Measurements from ENCODE around the gene POC5.

GRCh38 chr5:75753182-75753581 lies 35.9 kb upstream of the POC5 start:
- TF ChIP-seq CTCF (IDR thresholded peaks at IDR 0.05; ENCODE audit: insufficient read depth, low read length): no peak
- TF ChIP-seq POLR2AphosphoS5 (IDR thresholded peaks at IDR 0.05; ENCODE audit: low read depth): no peak
- TF ChIP-seq SPI1 (IDR thresholded peaks at IDR 0.05; ENCODE audit: borderline replicate concordance, low read depth): no peak
- no peak for TF ChIP-seq GABPA (IDR thresholded peaks at IDR 0.05; ENCODE audit: low read depth)
